Kidney capillary endothelial cell (primary cell): ENCODE results near the gene EDAR.

Source experiments
- DNase-seq: peaks from one replicate; pipeline ENCODE4 v3.0.0-alpha.2; 2018; ENCODE audit warnings: low spot score

Gene EDAR

GRCh38 chr2:108852375-108852774, 136.6 kb downstream of the EDAR start:
- no peak for DNase-seq

- DNase-seq: no peak
Measured at GRCh38 chr2:108847000-108847399, 142.0 kb downstream of the EDAR start.

DNA sequence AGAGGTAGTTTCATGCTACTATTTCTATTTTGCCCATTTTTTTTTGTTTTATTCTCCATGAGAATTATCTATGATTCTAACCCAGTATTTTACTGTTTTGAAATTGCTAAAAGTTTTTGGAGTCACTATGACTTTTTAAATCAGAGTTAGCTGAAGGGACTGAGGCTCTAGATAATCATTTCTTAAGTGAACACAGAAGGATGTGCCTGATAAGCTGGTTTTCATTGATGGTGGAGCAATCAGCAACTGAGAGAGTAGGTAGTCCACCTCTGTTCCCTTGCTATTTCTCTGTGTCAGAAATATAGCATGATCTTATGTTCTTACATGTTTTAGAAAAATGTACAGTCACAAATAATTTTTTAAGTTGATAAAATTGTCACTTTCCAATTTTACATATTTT, 143.1 kb downstream of the EDAR start:
- no peak for DNase-seq
